Stimulated activated CD8-positive, alpha-beta memory T cell treated with anti-CD3 and anti-CD28 coated beads, Interleukin-2, amount 100 ng/mL, for 1 hour (primary cell): ENCODE results near the gene BCAN.

Source experiments
- DNase-seq, 2 donors: peaks; one replicate each; pipeline ENCODE4 v3.0.0-alpha.2; 2020; ENCODE audit warnings: low read depth in 2 of 2

The BCAN gene

DNA sequence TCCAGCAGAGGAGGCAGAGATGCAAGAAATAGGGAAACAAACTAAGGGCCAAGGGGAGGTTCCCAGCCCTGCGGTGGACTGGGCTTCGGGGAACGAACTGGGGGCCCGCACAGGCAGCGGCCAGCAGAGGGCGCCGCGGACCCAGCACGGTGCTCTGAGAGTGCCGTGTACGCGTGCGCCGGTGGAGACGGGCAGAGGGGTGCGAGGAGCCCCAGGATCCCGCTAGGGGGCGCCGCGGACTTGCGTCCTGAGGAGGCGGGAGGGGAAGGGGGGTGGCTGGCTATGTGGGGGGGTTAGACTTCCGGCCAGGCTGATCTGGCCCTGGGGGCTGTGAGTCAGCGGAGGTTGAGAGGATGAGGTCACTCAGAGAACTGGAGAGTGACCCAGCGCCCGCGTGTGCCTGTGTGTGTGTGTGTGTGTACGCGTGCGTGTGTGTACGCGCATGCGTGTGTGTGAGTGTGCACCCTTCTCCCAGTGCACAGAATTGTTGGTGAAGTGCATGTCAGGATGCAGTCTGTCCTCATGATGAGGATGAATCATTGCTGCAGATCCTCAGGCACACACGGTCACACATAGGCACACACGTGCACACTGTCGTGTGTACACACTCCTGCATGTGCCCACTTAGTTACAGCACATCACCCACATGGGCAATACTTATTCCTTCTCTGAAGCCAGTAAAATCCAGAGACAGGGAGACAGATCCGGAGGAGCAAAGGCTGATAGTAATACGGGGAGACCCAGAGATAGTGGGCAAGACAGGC is 18.3 kb downstream of the BCAN start:
- DNase-seq, result peak; percentile 73 to 81

DNA sequence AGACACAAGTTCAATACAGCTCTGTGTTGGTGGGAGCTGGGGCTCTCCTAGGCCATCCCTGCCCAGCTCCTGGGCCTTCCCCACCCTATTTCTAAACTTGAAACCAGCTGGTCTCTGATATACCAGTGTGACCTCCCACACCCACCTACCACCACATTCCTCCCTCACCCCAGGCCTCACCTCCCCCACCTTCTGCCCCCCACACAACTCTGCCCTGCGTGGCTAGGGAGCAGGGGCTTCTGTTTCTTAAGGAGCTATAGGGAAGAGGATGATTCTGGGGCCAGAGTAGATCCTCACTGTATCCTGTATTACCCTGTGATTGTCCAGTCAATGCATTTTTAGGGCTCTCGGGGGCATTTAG is 18.8 kb downstream of the BCAN start:
- no peak for DNase-seq

DNA sequence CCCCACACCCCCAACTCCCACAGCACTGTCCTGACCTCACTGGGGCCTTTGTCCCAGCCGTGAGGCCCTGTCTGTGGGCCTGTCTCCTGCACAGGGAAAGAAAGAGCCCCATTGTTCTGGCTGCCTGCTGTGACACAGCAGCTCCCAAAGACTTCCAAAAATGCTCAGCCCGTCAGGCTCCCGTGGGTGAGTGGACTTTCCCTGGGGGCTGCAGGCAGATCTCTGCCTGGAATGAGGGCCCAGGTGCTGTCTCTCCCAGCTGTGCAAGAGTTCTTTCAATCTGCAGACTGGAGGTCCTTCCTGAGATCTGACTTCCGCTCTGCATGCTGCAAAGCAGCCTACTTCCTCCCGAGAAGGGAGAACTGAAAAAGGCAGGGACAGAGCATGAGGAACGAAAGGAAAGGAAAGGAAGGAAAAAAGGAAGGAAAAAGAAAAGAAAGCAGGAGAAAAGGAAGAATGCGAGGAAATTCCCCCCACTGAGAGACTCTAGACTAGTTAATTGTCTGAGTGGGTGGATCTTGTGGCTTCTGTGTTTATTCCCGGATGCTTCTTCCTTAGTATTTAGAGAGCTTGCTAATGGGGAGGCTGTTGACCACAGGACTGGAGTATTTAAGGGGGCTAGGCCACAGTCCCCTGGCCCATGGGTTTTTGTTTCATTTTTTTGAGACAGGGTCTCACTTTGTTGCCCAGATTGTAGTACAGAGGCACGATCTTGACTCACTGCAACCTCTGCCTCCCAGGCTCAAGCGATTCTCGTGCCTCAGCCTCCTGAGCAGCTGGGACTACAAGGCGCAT is 20.3 kb downstream of the BCAN start:
- no peak for DNase-seq

DNA sequence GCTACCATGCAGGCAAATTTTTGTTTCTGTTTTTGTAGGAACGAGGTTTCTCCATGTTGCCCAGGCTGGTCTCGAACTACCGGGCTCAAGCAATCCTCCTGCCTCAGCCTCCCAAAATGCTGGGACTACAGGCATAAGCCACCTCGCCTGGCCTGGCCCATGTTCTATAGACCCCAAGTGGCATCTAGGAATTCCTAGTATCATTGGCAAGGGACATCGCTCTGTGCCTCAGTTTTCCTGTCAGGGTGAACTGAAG is 20.8 kb downstream of the BCAN start:
- no peak for DNase-seq

DNA sequence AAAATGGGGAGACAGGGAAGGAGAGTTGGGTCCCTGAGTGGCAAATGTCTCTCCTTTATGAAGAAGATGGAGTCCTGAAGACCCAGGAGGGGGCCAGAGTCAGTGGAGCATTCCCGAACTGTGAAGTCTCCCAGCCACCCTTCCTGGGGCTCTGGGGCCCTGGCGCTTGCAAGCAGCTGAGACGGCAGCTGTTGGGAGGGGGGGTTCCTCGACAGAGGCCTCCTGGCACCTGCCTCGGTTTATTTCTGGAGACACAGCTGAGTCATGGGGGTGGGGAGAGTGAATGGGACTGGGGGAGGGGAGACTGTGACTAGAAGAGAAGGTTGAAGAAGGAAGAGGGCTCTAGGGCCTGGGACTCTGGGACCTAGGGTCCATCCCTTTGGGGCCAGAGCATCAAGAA is 21.3 kb downstream of the BCAN start:
- DNase-seq, result no peak

DNA sequence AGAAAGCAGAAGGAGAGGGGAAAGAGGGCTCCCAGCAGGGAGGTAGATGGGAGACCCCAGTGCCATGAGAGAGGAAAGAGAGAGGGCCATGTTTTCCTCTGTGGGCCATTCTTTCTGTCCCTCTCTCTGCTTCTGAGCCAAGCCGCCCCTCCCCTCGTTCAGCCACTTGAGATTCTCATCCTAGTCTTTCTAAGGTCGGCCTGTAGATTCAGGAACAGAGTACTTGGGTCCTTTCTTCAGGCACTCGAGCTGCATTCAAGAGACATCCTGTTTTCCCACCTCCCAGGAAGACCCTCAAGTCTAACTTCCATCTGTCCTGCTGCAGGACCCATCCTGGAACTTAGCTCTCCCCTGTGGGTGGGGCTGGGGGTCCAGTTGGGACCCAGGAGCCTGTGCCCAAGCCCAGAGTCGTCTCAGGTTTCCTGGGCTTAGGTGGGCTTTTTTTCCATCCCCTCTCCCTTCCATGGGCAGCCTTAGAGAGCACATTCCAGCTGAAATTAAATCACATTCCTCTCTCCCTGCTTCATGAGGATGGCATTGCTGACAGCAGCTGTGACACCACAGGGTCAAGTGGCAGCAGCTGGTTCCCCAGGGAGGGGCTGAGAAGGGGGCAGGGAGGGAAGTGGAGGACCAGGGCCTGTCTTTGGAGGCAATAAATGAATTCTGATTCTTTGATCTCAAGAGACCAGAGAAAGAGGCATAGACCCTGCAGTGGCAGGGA is 22.3 kb downstream of the BCAN start:
- no peak for DNase-seq

DNA sequence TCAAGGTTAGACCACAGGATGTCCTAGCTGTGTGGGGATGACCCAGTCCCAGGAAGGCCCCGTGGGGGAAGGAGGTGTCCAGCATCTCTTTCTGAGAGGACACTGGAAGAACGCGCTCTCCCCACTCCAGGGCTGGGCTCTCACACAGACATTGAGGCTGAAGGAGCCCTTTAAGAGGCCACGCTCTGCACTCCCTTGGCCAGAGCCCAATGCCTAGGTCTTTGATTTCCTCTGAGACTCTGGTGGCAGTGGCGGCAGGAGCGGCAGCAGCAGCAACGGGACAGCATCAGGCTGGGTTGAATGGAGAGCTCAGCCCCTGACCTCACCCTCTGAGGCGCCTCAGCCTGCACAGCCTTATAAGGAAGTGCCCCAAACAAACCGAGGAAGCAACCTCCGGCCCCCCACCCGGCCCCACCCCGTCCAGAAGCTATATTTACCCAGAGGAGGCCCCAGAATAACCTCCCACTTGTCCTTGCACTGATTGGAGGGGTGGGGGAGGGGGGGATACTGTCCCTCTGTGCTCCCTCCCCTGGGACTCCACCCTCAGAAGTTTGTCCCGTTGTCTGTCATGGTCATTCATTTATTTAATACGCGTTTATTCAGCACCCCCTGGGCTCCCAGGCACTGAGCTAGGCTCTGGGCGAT is 23.0 kb downstream of the BCAN start:
- no peak for DNase-seq

DNA sequence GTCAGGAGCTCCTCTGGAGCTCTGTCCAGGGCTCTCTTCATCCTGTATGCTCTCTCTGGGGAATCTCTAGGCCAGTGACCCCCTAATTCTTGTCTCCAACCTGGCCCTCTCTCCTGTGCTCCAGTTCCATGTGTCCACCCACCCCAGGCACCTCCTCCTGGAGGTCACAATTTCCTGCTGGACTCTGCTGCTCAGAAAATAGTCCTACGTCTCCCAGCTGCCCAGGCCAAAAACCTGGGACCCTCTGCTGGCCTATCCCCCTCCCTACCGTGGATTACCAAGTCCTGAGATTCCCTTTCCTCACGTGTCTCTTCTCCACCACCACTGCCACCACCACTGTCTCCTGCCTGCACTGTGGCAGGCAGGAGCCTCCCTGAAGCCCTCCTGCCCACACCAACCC is 23.6 kb downstream of the BCAN start:
- DNase-seq, result no peak

DNA sequence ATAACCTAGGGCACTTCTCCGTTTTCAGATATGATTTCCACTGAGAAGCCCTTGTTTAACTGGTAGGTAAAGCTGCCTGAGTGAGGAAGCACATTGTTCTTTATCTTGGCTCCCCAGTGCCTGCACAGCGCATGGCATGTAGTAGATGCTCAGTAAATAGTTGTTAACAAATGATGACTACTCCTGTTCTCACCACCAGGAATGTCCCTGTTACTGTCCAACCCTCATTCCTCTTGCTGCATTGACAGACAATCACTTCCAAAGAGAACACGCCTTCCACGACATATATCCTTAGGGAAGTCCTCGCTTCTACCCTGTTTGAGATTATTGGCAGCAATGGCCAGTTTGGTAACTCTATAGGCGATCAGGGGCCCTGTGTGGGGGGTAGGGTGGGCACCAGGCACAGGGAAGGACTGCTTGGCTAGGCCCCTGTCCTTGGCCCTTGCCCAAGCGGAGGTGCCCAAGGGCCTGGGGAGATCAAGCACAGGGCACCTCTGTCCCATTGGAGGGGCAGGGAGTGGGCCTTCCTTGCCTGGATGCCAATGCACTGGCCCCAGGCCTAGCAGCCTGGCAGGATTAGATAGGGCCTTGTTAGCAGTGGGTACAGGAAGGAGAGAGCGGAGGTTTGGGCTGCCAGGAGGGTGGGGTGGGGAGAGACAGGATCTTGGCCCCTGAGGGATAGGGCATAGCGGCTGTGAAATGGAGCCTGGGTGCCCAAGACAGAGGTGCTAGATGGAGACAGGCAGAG is 25.1 kb downstream of the BCAN start:
- no peak for DNase-seq

DNA sequence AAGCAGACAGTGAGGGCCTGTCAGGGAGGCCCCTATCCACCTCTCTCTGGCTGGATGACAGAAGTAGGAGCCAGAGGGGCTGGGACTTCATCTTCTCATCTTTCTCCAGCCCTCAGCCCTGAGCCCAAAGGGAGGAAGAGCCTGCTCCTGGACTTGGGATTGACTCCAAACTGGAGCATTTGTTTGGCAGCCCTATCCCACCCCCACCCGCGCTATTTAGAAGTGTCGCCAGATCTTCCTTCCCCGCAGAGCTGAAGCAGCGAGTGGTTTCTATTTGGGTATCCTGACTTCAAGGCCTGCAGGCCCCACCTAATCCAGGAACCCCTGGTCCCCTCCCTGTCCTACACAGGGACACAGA is 25.7 kb downstream of the BCAN start:
- DNase-seq, result no peak

DNA sequence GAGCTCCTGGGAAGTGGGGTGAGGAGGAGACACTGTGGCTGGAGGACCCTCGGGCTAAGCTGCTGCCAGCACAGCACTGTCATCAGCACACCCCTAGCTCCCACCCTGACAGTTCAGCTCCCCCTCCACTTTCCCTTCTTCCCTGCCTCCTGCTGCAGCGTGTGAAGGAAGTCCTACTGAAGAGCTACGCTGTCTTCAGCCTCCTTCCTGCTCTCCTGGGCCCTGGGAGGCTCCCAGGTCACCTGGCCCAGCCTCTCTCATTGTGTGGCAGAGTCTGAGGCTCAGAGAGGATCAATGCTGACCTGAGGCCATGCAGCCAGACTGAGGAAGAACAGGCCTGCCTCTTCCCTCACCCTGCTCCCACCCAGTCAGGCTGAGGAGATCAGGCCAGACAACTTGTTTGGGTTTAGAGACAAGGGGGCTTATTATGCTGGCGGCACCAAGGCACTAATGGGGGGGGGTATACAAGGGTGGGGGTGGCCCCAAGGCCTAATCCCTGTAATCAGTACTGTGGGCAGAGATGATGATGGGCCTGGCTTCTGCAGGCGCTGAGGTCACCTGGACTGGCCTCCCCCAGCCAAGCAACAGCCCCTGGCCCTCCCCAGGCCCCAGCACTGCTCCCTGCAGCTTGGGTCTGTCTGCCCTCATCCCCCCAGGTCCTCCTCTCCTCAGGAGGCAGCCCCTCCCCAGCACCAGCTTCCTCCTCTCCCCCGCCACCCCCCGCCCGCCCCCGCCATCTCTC is 26.2 kb downstream of the BCAN start:
- DNase-seq, result no peak

DNA sequence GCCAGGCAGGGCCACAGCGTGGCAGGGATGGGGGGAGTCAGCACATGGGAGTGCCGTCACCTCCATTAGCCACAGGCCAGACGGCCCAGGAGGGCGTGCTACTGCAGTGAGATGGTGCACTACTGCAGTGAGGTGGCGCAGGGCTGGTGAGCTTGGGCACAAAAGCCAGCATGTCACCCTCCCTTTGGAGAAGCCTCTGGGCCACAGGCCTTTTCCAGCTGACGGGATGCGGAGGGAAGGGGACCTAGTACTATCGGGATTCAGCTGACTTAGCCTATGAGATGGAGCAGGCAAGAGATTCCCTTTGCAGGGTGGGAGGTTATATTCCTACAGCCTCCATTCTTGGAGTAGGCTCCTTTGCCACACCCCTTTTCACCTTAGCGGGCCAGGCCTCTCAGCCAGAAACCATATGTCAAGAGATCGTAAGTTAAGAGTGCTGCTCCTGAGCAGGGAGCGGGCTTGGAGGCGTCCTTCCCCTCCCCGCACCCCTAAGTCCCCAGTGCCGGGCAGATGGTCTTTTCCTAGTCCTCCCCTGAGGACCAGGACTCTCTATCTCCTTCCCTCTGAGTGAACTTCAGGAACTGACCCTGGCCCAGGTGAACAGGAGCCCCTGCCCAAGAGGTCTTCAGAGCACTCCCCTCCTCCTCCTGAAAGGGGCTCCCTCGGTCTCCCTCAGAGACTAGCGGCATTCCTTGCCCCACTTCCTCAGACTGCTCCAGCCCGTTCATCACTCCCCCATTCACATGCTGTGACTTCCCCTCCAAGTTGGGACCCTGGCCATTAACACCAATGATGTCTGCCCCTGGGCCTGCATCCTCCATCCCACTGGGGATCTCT is 27.1 kb downstream of the BCAN start:
- no peak for DNase-seq

DNA sequence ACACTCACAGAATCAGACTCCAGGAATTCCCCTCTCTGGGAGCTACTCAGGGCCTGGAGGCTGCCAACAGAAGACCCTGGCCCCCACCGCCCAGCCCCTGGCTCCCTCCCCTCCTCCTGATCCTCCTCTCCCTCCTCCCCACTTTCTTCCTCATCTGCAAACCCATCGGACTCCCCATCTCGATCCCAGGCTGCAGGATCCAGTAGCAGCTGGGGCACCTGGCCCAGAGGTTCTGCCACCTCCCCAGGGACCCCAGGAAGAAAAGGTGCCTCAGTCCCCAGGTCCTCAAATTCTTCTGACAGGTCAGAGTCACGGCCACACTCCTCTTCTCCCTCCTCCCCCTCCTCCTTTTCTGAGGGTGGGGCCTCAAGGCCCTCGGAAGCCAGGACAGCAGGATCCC is 27.9 kb downstream of the BCAN start:
- no peak for DNase-seq

DNA sequence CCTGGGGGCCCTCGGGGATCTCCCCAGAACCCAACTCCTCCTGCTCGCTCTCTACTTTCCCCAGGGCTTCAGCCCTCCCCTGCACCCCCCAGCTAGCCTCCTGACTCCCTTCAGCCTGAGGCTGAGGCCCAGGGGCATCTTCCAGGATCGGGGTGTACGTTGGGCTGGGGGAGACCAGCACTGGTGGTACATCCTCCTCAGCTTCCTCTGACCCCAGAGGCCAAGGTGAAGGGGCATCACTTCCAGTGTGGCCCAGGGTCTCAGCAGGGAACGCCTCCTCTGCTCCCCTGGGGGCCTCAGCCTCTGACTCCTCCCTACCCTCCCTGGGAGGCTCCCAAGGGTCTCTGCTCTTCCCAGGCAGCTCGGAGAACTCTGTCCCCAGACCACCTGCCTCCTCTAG is 28.4 kb downstream of the BCAN start:
- no peak for DNase-seq

DNA sequence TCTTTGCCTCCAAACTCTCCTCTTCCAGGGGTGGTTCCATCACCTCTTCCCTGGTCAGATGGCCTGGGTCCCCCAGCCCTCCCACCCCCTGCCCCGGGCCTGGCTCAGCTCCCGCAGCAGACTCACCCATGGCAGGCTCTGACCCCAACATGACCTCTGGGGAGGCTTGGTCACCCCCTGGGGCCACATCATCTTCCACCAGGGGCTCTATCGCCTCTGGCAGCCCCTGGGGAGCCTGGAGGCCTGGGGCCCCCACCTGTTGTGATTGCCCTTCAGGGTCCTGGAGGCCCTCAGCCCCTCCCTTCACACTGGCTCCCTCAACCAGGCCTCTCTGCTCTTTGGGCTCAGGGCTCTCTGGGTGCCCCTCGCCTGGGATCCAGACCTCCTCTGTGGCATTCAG is 28.9 kb downstream of the BCAN start:
- DNase-seq, result no peak

DNA sequence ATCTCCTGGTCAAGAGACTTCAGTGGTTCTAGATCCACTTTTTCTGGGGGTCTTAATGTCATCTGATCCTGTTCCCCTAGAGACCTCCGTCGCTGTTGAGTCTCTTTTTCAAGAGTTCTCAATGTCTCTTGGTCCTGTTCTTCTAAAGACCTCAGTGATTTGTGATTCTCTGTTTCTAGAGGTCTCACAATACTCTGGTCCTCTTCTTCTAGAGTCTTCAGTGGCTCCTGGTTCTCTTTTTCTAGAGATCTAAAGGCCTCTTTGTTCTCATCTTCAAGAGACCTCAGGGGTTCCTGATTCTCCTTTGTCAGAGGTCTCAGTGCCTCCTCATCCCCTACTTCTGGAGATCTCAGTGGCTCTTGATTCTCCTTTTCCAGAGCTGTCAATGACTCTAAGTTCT is 29.9 kb downstream of the BCAN start:
- no peak for DNase-seq

DNA sequence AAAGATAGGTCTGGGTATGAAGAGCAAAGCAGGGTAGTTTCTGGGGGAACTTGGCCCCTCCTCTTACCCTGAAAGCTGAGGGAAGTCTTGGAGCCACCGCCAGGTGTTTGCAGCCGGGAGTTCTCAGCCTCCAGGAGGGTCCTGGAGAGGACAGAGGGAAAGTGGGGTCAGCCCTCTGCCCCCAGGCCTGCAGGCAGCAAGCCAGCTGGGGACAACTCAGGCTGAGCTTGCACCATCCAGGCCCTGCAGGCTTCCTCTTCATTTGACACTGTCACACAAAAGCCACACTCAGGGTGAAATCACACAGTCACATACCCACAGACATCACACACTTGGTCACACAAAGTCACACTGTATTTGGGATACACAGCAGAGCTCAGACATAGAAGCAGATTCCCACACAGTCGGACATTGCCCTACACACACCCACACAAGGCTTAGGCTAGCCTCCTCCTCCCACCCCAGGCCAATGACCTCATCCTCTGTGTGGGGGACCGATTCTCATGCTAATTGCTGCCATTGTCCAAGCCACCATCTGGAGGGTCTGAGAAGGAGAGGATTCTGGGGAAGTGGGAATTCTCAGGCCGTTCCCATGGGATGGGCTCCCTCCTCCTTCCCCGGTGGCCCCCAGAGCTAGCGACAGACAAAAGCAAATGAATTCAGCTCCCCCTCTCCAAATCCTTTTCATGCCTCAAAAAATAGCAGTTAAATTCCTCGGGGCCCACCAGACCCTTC is 31.6 kb downstream of the BCAN start:
- no peak for DNase-seq

DNA sequence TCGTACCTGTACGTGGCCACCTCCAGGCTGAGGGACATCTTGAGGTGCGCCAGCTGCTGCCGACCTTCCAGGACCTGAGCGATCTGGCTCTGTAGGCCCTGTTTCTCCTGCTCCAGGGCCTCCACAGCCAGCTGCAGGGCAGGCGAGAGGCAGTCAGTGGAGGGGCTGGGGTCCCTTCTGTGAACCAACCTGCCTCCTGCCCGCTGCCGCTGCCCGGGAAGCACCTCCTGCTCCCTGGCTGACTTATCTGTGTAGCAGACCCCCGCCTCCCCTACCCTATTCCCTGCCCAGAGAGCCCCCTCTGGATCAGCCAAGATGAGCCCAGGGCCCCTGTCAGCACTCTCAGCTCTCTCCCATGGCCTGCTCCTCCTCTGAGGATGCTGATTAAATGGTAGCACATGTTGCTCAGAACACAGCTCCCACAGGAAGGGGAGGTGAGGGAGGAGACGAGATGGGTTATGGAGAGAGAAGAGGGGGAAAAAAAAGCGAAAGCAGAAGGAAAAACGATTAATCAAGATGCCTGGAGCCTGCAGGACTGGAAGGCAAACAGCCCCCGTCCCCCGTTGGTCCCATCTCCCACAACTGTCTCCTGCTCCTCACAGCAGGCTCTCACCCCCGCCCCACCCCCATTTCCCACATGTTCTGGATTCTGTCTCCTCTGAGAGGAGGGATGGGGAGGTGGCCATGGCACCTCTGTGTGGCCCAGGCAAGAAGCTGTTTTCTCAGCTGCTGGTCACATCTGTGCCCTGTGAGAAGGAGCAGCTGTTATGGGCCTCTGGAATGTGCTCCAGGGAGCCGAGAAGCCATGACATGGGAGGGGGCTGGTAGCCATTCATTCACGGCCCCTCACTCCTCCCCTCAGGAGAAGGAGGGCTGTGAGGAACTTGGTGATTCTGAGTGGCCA is 33.5 kb downstream of the BCAN start:
- DNase-seq, result no peak
